NCI-H2171 treated with DMSO at 0.1 percent for 48 hours (cell line): ENCODE data around the gene XIRP2.

Experiments used
- DNase-seq: peaks from one replicate; lab custom pipeline; 2025; lab: John Stamatoyannopoulos, UW

Gene XIRP2

DNA sequence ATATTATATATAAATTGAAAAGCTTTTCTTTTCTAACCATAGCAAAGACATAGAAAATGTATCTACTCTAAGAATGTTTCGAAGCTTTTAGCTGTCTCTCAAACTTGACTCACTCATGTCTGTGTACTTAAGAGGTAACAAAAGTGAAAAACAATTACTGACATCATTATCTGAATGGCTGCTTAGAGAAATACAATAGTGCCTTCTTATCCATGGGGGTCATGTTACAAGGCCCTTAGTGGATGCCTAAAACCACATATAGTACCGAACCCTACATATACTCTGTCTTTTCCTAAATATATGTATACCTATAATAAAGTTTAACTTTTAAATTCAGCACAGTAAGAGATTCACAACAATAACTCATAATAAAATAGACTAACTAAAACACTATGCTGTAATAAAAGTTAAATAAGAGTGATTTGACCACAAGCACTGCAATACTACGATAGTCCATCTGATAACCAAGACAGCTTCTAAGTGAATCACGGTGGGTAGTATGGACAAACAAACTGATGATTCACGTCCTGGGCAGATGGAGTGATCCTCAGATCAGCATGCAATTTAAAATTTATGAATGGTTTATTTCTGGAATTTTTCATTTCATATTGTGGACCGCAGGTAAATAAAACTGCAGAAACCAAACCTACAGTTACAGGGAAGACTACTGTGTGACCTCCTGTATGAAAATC lies 246.2 kb downstream of the XIRP2 start:
- DNase-seq = no peak

DNA sequence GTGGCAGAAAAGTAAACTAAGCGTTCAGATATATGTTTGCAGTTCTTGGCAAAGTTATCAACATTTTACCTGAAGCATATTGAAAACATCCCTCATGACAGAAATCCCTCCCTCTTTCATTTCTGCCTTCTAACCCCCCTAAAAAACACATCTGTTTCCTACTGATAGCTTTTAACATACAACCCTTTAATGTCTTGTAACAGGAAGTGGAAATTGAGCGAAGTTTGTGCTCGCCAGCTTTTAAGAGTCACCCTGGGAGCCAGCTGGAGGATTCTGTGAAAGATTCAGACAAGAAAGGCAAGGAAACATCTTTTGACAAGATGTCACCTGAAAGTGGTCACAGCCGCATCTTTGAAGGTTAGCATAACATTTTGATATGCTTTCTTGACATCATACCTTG lies 247.4 kb downstream of the XIRP2 start:
- no peak for DNase-seq

- no peak for DNase-seq
Measured at GRCh38 chr2:167136879-167137596, 248.8 kb downstream of the XIRP2 start.

DNA sequence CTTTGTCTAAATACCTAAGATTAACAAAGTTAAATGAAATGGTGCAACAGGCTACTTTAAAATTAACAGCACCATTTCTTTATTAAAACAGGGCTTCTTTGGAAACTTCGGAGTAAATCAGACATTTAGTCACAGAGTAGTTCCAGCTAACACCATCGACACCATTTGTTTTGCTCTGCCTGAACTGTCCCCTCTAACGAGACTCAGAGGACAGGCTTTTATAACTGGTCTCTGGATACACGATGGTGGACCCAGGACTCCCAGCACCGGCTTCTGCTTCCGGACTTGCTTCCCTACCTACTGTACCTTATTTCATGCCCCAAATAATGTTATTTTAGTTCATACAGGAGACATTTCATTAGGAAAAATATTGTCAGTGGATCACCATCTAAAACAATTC lies 252.1 kb downstream of the XIRP2 start:
- DNase-seq = no peak

GRCh38 chr2:167140767-167141166 lies 252.5 kb downstream of the XIRP2 start:
- no peak for DNase-seq

DNA sequence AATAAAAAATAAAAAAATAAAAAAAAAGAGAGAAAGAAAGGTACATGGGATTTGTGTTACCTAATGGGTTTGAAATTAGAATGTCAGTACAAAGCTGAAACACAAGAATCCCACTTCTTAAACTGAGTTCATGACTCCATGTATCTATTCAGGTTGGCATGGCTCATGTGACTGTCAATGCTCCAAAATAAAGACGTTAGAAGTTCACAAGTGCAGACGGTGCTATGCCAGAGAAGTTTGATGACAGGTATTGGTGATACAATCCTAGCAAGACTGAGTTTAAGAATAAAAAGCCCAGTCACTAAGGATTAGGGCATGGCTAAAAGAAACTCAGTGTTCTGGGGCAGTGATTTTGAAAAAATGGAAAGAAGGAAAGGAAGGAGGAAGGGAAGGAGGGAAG lies 254.3 kb downstream of the XIRP2 start:
- DNase-seq = no peak

DNA sequence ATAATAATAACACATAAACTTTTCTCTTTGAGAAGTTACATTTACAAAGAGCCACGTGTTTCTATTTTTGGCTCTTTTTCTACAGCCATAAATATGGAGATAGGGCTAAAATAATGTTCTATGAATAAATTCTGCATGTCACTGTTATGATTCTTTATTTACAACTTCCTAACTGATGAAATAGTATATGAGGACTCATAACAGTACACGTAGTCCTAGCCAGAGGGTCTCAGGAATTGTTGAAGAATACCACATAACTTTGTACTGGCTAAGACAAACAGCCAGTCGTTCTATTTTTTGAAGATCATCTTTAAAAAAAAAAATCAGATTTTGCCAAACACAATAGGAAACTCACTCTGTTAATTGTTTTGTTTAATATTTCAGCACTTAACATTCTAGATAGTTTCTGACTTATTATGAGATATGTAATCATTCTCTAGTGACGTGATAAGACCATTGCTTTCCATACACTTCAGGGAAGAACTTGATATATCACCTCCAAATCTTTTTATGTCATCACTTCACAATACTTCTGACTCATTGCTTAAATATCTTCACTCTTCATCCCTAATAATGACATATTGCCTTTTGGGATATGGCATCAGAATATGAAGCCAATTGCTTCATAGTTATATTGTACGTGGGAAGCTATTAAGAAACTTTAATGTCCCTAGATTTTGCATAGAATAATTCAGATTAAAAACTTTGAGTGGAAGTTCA lies 256.1 kb downstream of the XIRP2 start:
- DNase-seq = no peak

GRCh38 chr2:167147271-167147941 lies 259.1 kb downstream of the XIRP2 start:
- no peak for DNase-seq

DNA sequence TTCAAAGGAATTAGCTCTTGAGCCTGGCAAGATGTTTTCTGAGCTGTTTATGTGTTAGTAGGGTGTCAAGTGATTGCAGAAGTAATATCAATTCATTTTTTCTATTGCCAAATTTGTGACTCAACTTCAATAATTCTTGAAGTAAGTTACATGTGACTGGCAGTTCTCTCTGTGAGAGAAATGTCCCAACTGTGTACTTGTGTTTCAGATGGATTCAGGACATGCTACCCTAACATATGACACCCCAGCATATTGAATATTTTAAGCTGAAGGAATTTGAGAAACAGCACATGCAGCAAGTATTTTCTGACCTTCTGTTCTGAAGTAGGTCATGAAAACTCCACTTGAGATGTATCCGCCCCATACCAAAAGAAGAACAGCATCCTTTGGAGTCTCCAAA lies 263.6 kb downstream of the XIRP2 start:
- no peak for DNase-seq

DNA sequence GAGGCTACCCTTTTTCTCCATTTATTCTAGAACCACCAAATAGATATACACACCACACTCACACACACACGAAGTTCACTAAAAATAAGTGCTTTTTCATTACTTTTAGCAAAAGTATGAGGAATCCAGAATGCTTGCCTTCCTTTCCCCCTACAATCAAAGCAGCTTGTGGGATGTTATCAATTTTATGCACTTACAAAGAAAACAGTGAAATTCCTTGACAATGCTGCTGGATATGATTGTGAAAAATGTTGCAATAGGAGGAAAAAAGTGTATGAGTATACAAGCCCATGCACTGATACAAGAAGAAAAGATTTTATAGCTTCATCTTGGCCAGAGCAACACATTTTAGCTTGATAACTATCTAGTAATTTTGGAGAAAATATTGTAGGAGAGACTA lies 269.2 kb downstream of the XIRP2 start:
- no peak for DNase-seq

DNA sequence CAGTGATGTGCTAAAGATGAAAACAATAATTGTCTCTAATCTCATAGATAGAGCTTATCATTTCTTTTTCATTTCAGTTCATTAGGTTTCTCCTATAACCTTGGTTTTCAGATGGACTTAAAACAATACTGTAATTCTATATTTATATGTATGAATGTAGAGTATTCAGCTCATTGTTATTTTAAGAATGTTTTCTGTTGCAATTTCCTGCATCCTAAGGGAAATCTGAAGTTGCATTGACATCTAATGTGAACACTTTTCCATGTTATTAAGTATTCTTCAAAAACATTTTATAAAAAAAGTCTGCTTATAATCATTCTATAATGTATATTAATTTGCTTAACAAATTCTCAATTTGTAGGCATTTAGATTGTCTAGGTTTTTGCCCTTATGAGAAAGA lies 288.9 kb downstream of the XIRP2 start:
- no peak for DNase-seq

DNA sequence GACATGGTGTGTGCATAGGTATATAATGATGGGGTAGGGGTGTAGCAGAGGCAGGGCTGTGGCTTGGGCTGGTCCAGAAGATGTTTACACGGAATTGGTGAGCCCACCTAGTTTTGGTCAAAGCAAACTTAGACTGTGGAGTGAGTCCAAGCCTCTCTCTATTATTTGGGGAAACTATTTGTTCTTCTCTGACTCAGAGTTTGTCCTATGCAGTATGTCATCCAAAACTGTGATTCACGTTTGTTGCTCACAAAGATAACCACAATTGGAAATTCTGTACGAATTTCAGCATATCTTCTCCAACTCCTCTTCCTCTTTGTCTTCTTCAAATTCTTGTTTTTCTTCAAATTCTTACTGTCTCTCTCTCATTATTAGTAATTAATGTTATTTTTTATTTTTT lies 292.9 kb downstream of the XIRP2 start:
- no peak for DNase-seq

GRCh38 chr2:167181688-167182087 lies 293.4 kb downstream of the XIRP2 start:
- no peak for DNase-seq

GRCh38 chr2:167182403-167182802 lies 294.1 kb downstream of the XIRP2 start:
- DNase-seq = no peak

- DNase-seq = peak; percentile 66
Measured at GRCh38 chr2:167183931-167184330, 295.7 kb downstream of the XIRP2 start.

- DNase-seq = no peak
Measured at GRCh38 chr2:167186465-167186864, 298.2 kb downstream of the XIRP2 start.

- DNase-seq = no peak
Measured at GRCh38 chr2:167187049-167187727, 298.9 kb downstream of the XIRP2 start.

GRCh38 chr2:167187978-167188967 lies 300.0 kb downstream of the XIRP2 start:
- no peak for DNase-seq

DNA sequence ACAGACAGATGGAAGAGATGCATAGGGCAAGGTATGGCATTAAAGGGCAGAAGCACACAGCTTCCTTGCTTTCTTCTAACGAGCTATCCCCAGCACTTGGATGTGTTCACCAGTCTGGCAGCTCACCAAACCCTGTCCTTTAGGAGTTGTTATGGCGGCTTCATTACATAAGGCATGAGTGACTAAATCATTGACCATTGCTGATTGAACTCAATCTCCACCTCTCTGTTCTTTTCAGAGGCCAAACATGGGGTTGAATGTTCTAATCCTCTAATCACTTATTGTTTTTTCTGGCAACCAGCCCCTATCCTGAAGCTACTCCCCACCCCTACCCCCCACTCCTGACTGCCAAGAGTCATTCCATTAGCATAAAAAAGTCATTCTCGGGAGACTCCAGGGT lies 301.8 kb downstream of the XIRP2 start:
- DNase-seq = no peak

- DNase-seq = no peak
Measured at GRCh38 chr2:167191588-167191987, 303.3 kb downstream of the XIRP2 start.

GRCh38 chr2:167192833-167193232 lies 304.6 kb downstream of the XIRP2 start:
- no peak for DNase-seq
